OCI-LY1 (cell line): ENCODE results near the gene GABRA5.

Experiments
- CTCF ChIP-seq: fragments of 200-600 bp; sonication (generic), shearing (Covaris generic); IDR thresholded peaks from 2 replicates; pipeline ENCODE4 v1.5.1; 2017; ENCODE audit warnings: mild to moderate bottlenecking, antibody characterized with exemption, low read length, moderate library complexity, mixed read lengths
- EZH2 ChIP-seq: fragments of 200-600 bp; sonication (generic), shearing (Covaris generic); IDR thresholded peaks from 2 replicates; pipeline ENCODE4 v1.8.0; 2017; ENCODE audit warnings: borderline replicate concordance, mixed run types, mild to moderate bottlenecking, antibody characterized with exemption, low read length, moderate library complexity, mixed read lengths

GRCh38 chr15:26950001-26950400 is 83.1 kb downstream of the GABRA5 start:
- TF ChIP-seq CTCF (no peak), EZH2 (no peak)
